Body of pancreas (tissue), 4 donors: ENCODE measurements around the gene SGCE. TPM values are rescaled to one million over a fixed set of nuclear protein-coding genes. Genes with fewer than 3 reads are reported as not detected.

Source experiments
- ATAC-seq: fragments of 150-250 bp; one replicate; pipeline ENCODE4 v1.9.1; 2016
- DNase-seq, 4 donors: peaks; one replicate each; pipeline ENCODE4 v3.0.0-alpha.2; 2019
- H3K27ac ChIP-seq, 4 donors: fragments of 200-600 bp; sonication (generic); 1 replicate in 3 of 4; 2 replicates in 1 of 4; pipeline versions ENCODE4 v1.5.1 to v1.6.1; 2016 to 2019; ENCODE audit warnings: mild to moderate bottlenecking in 1 of 4, mixed read lengths in 1 of 4, moderate library complexity in 1 of 4
- H3K27me3 ChIP-seq, 2 donors: fragments of 200-600 bp; sonication (generic); one replicate each; pipeline ENCODE4 v1.6.0; 2016; ENCODE audit warnings: mild to moderate bottlenecking in 1 of 2
- H3K36me3 ChIP-seq, 2 donors: fragments of 200-600 bp; sonication (generic); replicated peaks in 1 of 2; 2 replicates each; pipeline ENCODE4 v1.5.1; 2016; ENCODE audit warnings: low read depth in 2 of 2; ENCODE audit not compliant: insufficient read depth in 1 of 2
- H3K4me1 ChIP-seq: fragments of 200-600 bp; sonication (generic); one replicate; pipeline ENCODE4 v1.6.0; 2016
- H3K4me3 ChIP-seq, 2 donors: fragments of 200-600 bp; sonication (generic); 1 replicate in 1 of 2; 2 replicates in 1 of 2; pipeline ENCODE4 v1.5.1; 2016 to 2019
- H3K9me3 ChIP-seq, 3 donors: fragments of 200-600 bp; sonication (generic); 1 replicate in 2 of 3; 2 replicates in 1 of 3; pipeline ENCODE4 v1.5.1; 2016
- CTCF ChIP-seq, 7 experiments: fragments of 450-650 bp in 4 of 7; fragments of 200-600 bp in 3 of 7; sonication (generic) in 3 of 7; IDR thresholded peaks; one replicate each; pipeline ENCODE4 v1.5.1; 2016 to 2019; ENCODE audit warnings: antibody characterized with exemption in 7 of 7
- POLR2A ChIP-seq, 3 donors: fragments of 450-650 bp; IDR thresholded peaks; one replicate each; pipeline ENCODE4 v1.6.1; 2016; ENCODE audit warnings: antibody characterized with exemption in 3 of 3, mild to moderate bottlenecking in 2 of 3
- WGBS, 2 donors: methylation state at CpG; one replicate each; pipeline ENCODE4 v1.1.5; 2017; 5-methylcytosine and 5-hydroxymethylcytosine counted together
- intact Hi-C: fragments of 100-400 bp; cut with DNase I; formaldehyde crosslinking; loops from one replicate; pipeline ENCODE4 v1.15.1; 2023
- total RNA-seq, 2 donors: library from RNA; depleted of rRNA; stranded (reverse); fragments of >200 nt; gene quantifications; one replicate each; pipeline ENCODE4 v1.1.0, GENCODE V29; 2016

Gene SGCE
- total RNA-seq, 2 donors from 2014 or later = 48.1 to 55.3 TPM

- Histone ChIP-seq H3K4me1 (peaks cover 5% of the 10 kb centered on the region), H3K36me3 (no peaks in the 10 kb centered on the region), H3K9me3 (peaks cover 0 to 5% (median 0%) of the 10 kb centered on the region in 3 donors), H3K27me3 (no peaks in the 10 kb centered on the region), H3K27ac (no peak overlapping the region), H3K4me3 (no peak overlapping the region)
- DNase-seq = no peak
- no peak for ATAC-seq
- intact Hi-C loops = no loop called here
- no peak for TF ChIP-seq POLR2A (IDR thresholded peaks at IDR 0.05)
- no peak for TF ChIP-seq CTCF (IDR thresholded peaks at IDR 0.05)
These were observed 77.3 kb downstream of the SGCE start for GRCh38 chr7:94578614-94579013.

- no peaks in the 10 kb centered on the region for H3K4me1 ChIP-seq
- H3K4me3 ChIP-seq = no peak overlapping the region
- no peaks in the 10 kb centered on the region for H3K27me3 ChIP-seq
- peaks cover 0 to 5% (median 0%) of the 10 kb centered on the region in 3 donors for H3K9me3 ChIP-seq
- no peak for TF ChIP-seq POLR2A (IDR thresholded peaks at IDR 0.05)
- TF ChIP-seq CTCF (IDR thresholded peaks at IDR 0.05) = no peak
- no peak for DNase-seq
- no peak overlapping the region for H3K27ac ChIP-seq
- no peaks in the 10 kb centered on the region for H3K36me3 ChIP-seq
- intact Hi-C loops = no loop called here
- no peak for ATAC-seq
- WGBS, 2 donors = 74 to 75% methylated on average over 1 of the region's 1 CpG
These were observed 78.6 kb downstream of the SGCE start for GRCh38 chr7:94577357-94577756.

GRCh38 chr7:94576316-94576715 lies 79.6 kb downstream of the SGCE start:
- peaks cover 0 to 5% (median 0%) of the 10 kb centered on the region in 3 donors for H3K9me3 ChIP-seq
- 100% methylated on average over 2 of the region's 2 CpGs for WGBS, 2 donors
- DNase-seq = no peak
- no peaks in the 10 kb centered on the region for H3K27me3 ChIP-seq
- H3K4me1 ChIP-seq = no peaks in the 10 kb centered on the region
- ATAC-seq = no peak
- no peak for TF ChIP-seq CTCF (IDR thresholded peaks at IDR 0.05)
- TF ChIP-seq POLR2A (IDR thresholded peaks at IDR 0.05) = no peak
- intact Hi-C loops = no loop called here
- no peak overlapping the region for H3K27ac ChIP-seq
- no peaks in the 10 kb centered on the region for H3K36me3 ChIP-seq
- no peak overlapping the region for H3K4me3 ChIP-seq

- H3K36me3 ChIP-seq = no peaks in the 10 kb centered on the region
- no peaks in the 10 kb centered on the region for H3K4me1 ChIP-seq
- 86 to 98% methylated on average over 2 of the region's 2 CpGs for WGBS, 2 donors
- H3K4me3 ChIP-seq = no peak overlapping the region
- ATAC-seq (no peak), DNase-seq (no peak)
- no peak overlapping the region for H3K27ac ChIP-seq
- TF ChIP-seq POLR2A (IDR thresholded peaks at IDR 0.05) (no peak), CTCF (IDR thresholded peaks at IDR 0.05) (no peak)
- intact Hi-C loops = no loop called here
- H3K27me3 ChIP-seq = no peaks in the 10 kb centered on the region
- H3K9me3 ChIP-seq = peaks cover 0 to 5% (median 0%) of the 10 kb centered on the region in 3 donors
These were observed 80.3 kb downstream of the SGCE start for GRCh38 chr7:94575646-94576045.

GRCh38 chr7:94571816-94572215 lies 84.1 kb downstream of the SGCE start:
- H3K4me3 ChIP-seq = no peak overlapping the region
- intact Hi-C loops = no loop called here
- no peaks in the 10 kb centered on the region for H3K36me3 ChIP-seq
- ATAC-seq (no peak), DNase-seq (no peak)
- TF ChIP-seq POLR2A (IDR thresholded peaks at IDR 0.05) (no peak), CTCF (IDR thresholded peaks at IDR 0.05) (no peak)
- no peaks in the 10 kb centered on the region for H3K27me3 ChIP-seq
- no peak overlapping the region for H3K27ac ChIP-seq
- peaks cover 0 to 5% (median 0%) of the 10 kb centered on the region in 3 donors for H3K9me3 ChIP-seq
- H3K4me1 ChIP-seq = no peaks in the 10 kb centered on the region
